NCI-H446 treated with DMSO at 0.1 percent for 48 hours (cell line): ENCODE data around the gene EIF5AL1.
"Not testable (repeated sequence)": the region's sequence is repeated elsewhere in the genome, so short reads cannot be mapped to it uniquely, and the experiment has no call there.

ENCODE experiments used
- DNase-seq: peaks from one replicate; lab custom pipeline; 2025; lab: John Stamatoyannopoulos, UW

The EIF5AL1 gene

GRCh38 chr10:79509934-79510508 is 2.3 kb upstream of the EIF5AL1 start:
- not testable (repeated sequence) for DNase-seq

- not testable (repeated sequence) for DNase-seq
Measured at GRCh38 chr10:79516532-79517205, 4.3 kb downstream of the EIF5AL1 start.

- DNase-seq = not testable (repeated sequence)
Measured at GRCh38 chr10:79517567-79517966, 5.2 kb downstream of the EIF5AL1 start.

- not testable (repeated sequence) for DNase-seq
Measured at GRCh38 chr10:79521751-79522150, 9.4 kb downstream of the EIF5AL1 start.

GRCh38 chr10:79522464-79522863 is 10.1 kb downstream of the EIF5AL1 start:
- not testable (repeated sequence) for DNase-seq

- DNase-seq = not testable (repeated sequence)
Measured at GRCh38 chr10:79523157-79523853, 11.0 kb downstream of the EIF5AL1 start.

GRCh38 chr10:79525049-79525710 is 12.8 kb downstream of the EIF5AL1 start:
- not testable (repeated sequence) for DNase-seq

GRCh38 chr10:79528261-79528660 is 15.9 kb downstream of the EIF5AL1 start:
- DNase-seq = not testable (repeated sequence)

- DNase-seq = not testable (repeated sequence)
Measured at GRCh38 chr10:79533142-79533902, 21.0 kb downstream of the EIF5AL1 start.

GRCh38 chr10:79533903-79534175 is 21.5 kb downstream of the EIF5AL1 start:
- not testable (repeated sequence) for DNase-seq

- DNase-seq = not testable (repeated sequence)
Measured at GRCh38 chr10:79538311-79538710, 26.0 kb downstream of the EIF5AL1 start.

GRCh38 chr10:79540930-79541329 is 28.6 kb downstream of the EIF5AL1 start:
- not testable (repeated sequence) for DNase-seq

- no peak for DNase-seq
Measured at GRCh38 chr10:79542626-79543025, 30.3 kb downstream of the EIF5AL1 start.

- DNase-seq = not testable (repeated sequence)
Measured at GRCh38 chr10:79544408-79544807, 32.1 kb downstream of the EIF5AL1 start.

GRCh38 chr10:79544926-79545659 is 32.8 kb downstream of the EIF5AL1 start:
- not testable (repeated sequence) for DNase-seq

- not testable (repeated sequence) for DNase-seq
Measured at GRCh38 chr10:79547128-79547527, 34.8 kb downstream of the EIF5AL1 start.

- DNase-seq = no peak
Measured at GRCh38 chr10:79547973-79548372, 35.6 kb downstream of the EIF5AL1 start.

- DNase-seq = no peak
Measured at GRCh38 chr10:79552143-79552542, 39.8 kb downstream of the EIF5AL1 start.

- no peak for DNase-seq
Measured at GRCh38 chr10:79555354-79556309, 43.3 kb downstream of the EIF5AL1 start.

GRCh38 chr10:79556961-79557360 is 44.6 kb downstream of the EIF5AL1 start:
- not testable (repeated sequence) for DNase-seq
